GM12892 (cell line): Measurements from ENCODE around the gene TMIGD2.

Source experiments
- POLR2A ChIP-seq: IDR thresholded peaks from 2 replicates; pipeline ENCODE4 v1.6.1; 2011; ENCODE audit warnings: low read depth, low read length, control low read depth
- TAF1 ChIP-seq: IDR thresholded peaks from 2 replicates; pipeline ENCODE4 v1.6.1; 2011; ENCODE audit warnings: low read depth, mild to moderate bottlenecking, control low read depth, low read length, borderline replicate concordance

DNA sequence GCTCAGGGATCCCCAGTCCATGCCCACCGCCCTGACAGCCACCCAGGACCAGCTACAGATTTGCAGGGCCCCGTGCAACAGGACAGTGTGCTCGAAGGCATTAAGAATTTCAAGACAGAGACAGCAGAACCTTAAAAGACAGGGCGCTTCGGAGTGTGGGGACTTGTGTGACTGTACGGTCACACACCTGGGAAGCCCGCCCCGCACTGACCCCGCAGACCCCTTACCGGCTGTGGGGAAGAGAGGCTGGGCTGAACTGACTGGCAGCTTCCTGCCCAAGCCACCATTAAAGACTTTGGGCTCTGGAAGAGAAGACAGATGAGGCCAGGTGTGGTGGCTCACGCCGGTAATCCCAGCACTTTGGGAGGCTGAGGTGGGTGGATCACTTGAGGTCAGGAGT lies 22.0 kb upstream of the TMIGD2 start:
- TF ChIP-seq POLR2A (no peak), TAF1 (no peak)
